GM13976 (cell line): Measurements from ENCODE around the gene ERFL.

ENCODE experiments used
- DNase-seq: peaks from one replicate; pipeline ENCODE4 v3.0.0; 2012; ENCODE audit warnings: low spot score
- in situ Hi-C: fragments of 300-500 bp; cut with MboI; formaldehyde crosslinking; loops from one replicate; pipeline ENCODE4 v1.12.0; 2022; ENCODE audit warnings: low sequenced_read_pairs, mixed read lengths, inconsistent platforms; ENCODE audit not compliant: unreplicated experiment
- TF ChIP-seq, protein P1 (sequence below): IDR thresholded peaks from 2 replicates; pipeline ENCODE4 v1.5.1; 2012; ENCODE audit warnings: borderline replicate concordance, mild to moderate bottlenecking; ENCODE audit not compliant: insufficient read depth; ENCODE audit errors: extremely low read depth, missing control alignments, control extremely low read depth

ERFL gene

DNA sequence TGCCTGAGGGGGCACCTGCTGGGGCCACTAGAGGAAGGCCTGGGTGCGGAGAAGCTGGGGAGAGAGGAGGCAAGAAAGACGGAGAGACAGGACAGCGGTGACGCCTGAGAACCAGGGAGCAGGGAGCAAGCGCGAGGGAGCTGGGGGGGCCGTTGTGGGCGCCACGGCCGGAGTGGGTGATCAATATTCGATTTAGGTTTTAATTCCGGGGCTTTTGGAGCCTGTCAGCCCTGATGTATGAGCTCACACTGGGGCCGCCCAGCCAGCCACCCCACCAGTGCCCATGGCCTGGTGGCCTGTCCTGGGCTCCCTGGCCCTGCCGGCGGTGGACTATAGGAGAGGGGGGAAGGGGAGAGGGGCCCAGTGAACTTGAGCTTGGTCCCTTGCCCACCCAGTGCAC, 8.7 kb upstream of the ERFL start:
- TF ChIP-seq, protein P1, sequence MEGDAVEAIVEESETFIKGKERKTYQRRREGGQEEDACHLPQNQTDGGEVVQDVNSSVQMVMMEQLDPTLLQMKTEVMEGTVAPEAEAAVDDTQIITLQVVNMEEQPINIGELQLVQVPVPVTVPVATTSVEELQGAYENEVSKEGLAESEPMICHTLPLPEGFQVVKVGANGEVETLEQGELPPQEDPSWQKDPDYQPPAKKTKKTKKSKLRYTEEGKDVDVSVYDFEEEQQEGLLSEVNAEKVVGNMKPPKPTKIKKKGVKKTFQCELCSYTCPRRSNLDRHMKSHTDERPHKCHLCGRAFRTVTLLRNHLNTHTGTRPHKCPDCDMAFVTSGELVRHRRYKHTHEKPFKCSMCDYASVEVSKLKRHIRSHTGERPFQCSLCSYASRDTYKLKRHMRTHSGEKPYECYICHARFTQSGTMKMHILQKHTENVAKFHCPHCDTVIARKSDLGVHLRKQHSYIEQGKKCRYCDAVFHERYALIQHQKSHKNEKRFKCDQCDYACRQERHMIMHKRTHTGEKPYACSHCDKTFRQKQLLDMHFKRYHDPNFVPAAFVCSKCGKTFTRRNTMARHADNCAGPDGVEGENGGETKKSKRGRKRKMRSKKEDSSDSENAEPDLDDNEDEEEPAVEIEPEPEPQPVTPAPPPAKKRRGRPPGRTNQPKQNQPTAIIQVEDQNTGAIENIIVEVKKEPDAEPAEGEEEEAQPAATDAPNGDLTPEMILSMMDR: no peak
- in situ Hi-C loops: no loop called here
- no peak for DNase-seq

DNA sequence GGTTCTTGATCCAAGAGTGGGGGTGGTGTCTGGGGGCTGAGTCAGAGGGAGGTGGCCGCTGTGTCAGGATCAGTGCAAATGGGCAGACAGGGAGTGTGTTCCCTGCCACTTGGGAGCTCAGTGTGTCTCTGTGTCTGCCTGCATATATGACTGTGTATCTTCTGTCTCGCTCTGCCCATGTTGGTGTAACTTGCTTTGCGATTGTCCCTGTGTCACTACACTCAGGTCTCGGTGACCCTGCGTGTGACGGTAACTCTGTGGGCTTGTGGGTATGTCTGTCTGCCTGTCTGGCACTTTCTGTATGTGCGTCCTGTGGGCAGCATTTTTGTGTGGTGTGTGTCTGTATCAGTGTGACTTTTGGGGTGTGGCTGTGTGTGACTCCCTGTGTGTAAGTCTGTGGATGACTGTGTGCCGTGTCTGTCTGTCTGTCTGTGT, 8.2 kb upstream of the ERFL start:
- in situ Hi-C loops: no loop called here
- no peak for DNase-seq
- TF ChIP-seq, protein P1: no peak

DNA sequence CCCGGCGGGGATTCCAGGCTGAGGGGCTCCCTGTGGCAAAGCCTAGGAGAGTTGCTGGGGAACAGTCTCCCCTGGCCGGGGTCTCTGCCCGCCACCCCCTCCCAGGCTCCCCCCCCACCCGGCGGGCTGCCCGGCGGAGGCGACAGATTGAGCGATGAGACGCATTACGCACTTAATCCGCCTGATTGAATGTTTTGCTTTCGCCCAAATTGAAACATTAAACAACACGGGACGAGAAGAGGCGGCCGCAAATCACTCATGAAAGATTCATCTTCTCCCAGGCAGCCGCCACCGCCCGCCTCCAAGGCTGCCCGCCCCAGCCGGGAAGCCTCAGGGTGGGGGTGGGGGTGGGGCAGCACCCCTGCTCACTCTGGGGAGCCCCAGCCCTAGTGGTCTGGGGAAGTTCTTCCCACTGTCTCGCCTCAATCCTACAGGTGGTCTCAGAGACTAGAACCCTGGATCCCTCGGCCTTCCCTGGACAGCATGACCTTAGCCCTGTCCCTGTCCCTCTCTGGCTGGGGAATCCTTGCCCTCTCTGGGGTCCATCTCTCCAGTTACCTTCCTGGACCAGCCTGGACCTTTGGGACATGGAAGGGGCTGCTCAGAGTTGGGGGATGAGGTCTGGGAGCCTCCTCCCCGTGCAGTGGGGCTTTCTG, 7.6 kb upstream of the ERFL start:
- no peak for DNase-seq
- TF ChIP-seq, protein P1: no peak
- in situ Hi-C loops: no loop called here

DNA sequence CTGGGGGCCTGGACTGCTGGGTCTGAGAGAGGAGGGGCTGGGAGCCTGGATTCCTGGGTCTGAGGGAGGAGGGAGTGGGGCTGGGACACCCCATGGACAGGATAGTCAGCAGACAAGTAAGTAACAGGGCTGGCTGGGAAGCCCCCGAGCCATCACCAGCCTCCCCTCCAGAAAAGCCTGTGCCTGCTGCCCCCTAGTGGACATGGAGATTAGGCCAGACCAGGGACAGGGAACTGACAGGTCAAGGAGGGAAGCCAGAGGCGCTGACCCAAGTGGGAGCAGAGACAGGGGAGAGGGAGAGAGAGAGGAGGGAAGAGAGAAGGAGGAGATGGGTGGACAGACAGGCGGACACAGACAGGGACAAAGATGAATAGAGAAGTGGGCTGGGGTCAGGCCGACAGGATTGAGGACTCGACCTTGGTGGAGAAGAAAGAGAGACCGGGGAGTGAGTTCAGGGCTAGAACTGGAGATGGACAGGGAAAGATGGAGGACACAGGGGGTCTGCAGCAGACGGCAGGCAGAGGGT, 6.7 kb upstream of the ERFL start:
- peak; percentile 92 for DNase-seq
- in situ Hi-C loops: no loop called here
- TF ChIP-seq, protein P1: peak; percentile 94

DNA sequence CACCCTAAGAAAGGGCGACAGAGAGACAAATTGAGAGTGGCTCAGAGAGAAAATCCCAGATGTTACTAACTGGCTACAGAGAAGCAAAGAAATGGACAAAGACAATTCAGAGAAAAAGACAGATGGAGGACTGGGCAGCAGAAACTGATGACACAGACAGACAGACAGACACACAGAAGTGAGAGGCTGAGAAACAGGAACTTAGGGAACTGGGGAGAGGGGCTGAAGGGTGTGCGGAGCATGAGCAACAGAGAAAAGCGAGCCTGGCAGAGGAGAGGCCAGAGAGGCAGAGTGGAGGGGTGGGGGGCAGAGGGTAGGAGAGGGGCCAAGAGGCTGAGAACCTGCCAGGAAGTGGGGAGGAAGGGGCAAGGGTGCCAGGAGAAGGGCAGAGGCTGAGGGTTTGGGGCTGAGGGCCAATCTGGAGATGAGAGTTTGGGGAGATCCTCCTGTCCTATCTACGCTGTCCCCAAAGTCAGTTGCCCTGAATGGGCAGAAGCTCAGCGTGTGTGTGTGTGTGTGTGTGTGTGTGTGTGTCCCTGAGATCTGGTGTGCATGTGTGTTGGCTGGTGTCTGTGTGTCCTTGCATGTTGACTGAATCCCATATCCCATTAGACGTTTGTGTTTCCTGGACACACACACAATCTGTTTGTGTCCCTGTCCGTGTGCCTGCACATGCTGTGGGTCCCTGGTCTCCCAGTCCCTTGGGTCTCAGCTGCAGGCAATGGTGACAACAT, 5.6 kb upstream of the ERFL start:
- in situ Hi-C loops: no loop called here
- TF ChIP-seq, protein P1: no peak
- no peak for DNase-seq

DNA sequence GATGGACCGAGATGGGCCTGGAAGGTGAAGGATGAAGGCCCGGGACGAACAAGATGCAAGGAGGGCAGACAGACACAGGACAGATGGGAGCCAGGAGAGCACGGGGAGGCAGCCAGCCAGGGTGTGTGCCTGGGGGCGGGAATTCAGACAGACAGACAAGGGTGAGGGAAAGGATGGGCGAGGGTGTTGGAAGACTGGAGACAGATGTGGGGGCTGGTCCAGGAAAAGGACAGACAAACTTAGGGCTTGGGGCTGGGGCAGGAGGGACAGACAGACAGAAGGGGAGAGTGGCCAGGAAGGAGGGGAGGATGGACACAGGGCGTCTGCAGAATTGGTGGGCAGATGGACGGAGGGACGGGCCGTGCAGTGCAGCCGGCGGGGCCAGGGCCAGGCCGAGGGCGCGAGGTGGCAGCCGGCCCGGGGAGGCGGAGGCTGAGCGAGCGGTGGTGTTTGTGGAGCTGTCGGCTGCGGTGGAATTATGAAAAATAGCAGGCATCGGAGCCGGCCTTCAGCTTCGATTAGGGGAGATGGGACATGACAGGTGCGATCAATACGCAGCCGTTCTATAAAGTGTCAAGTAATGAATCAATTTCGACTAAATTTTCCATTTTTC, 4.6 kb upstream of the ERFL start:
- TF ChIP-seq, protein P1: no peak
- in situ Hi-C loops: no loop called here
- DNase-seq: no peak
